ENCODE results near the gene RAPGEF3.

The RAPGEF3 gene

GRCh38 chr12:47777741-47778558 lies 19.3 kb upstream of the RAPGEF3 start:
- TF ChIP-seq CTCF (conservative IDR thresholded peaks at IDR 0.05; ENCODE audit: low read depth) = no peak
- peak overlapping the region; percentile 63 for H3K27ac ChIP-seq
- ChIA-PET POLR2A (ENCODE audit: low non-redundant PET) (no interaction called here), CTCF (interaction anchor here (0.6 to 11.5 kb wide), 6 partner anchors 19 to 1963 kb away, joined by 3 to 167 read pairs (median 3); partner anchors contain the start of gene RAPGEF3)
- DNase-seq (ENCODE audit: low spot score) = no peak

DNA sequence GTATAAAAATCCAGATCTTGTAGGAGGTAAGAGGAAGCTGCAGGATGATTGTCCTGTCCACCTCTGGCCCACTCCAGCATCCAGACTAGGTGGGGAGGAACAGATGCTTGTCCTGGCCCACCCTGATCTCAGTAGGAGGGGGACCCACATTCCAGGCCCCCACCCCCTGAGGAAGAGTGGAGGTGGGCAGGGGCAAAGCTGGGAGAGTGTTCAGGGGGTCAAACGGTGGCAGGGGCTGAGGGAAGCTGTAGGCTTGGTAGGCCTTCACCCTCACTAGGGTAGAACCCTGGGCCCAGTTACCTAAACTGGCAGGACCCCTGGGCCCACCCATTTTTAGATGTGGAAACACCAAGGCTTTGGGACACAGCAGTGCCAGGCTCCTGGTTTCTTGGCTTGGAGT lies 18.5 kb upstream of the RAPGEF3 start:
- CTCF ChIA-PET = interaction anchor here (0.6 to 11.5 kb wide), 6 partner anchors 18 to 1964 kb away, joined by 3 to 167 read pairs (median 3); partner anchors contain the start of gene RAPGEF3
- POLR2A ChIA-PET (ENCODE audit: low non-redundant PET) = no interaction called here
- DNase-seq (ENCODE audit: low spot score) = no peak
- H3K27ac ChIP-seq = peak overlapping the region; percentile 63
- no peak for TF ChIP-seq CTCF (conservative IDR thresholded peaks at IDR 0.05; ENCODE audit: low read depth)

- no peak for TF ChIP-seq CTCF (conservative IDR thresholded peaks at IDR 0.05; ENCODE audit: low read depth)
- CTCF ChIA-PET = interaction anchor here (0.6 to 11.5 kb wide), 3 partner anchors 34 to 273 kb away, joined by 3 to 167 read pairs (median 5); no protein-coding TSS in a partner anchor
- DNase-seq (ENCODE audit: low spot score) = no peak
- POLR2A ChIA-PET (ENCODE audit: low non-redundant PET) = no interaction called here
- peak overlapping the region; percentile 63 for H3K27ac ChIP-seq
Observed at GRCh38 chr12:47776471-47777143, 17.9 kb upstream of the RAPGEF3 start.

DNA sequence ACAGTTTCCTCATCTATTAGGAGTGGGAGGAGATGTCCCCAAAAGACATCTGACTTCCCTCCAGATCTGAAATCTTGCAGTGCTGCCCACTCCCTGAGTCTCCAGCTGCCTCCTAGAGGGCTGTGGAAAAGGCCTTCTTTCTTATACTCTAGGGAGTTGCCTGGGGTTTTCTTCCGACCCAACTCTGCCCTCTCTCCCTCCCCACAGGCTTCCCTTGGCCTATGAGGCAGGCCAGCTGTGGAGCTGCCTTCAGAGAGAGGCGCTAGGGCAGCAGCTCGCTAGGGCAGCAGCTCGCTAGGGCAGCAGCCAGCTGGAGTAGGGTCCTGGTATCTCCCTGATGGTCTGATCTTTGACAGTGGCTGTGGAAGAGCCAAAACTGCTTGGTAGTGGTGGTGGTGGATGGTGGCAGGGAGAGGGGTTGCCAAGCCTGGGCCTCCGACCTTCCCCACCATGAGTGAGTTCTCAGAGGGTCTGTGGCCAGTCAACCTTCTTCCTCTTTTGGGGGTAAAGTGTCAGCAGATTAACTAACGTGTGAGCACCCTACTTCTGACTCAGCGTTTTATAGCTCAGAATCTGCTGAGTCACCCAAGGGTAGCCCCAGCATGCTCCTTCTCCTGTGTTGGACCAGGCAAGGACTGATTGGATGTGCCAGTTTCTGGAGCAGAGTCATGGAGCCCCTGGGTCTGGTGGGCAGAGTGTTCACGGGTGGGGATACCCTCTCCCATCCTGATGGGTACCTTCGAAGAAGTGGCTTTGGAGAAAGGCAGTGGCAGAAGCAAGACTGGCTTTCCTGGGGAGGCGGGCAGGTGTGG lies 16.6 kb upstream of the RAPGEF3 start:
- DNase-seq (ENCODE audit: low spot score) = no peak
- ChIA-PET CTCF (interaction anchor here (0.6 to 11.5 kb wide), 6 partner anchors 9 to 1421 kb away, joined by 3 to 167 read pairs (median 4); no protein-coding TSS in a partner anchor), POLR2A (ENCODE audit: low non-redundant PET) (no interaction called here)
- no peak for TF ChIP-seq CTCF (conservative IDR thresholded peaks at IDR 0.05; ENCODE audit: low read depth)
- H3K27ac ChIP-seq = peak overlapping the region; percentile 63

GRCh38 chr12:47774663-47775062 lies 16.0 kb upstream of the RAPGEF3 start:
- DNase-seq (ENCODE audit: low spot score) = no peak
- CTCF ChIA-PET = interaction anchor here (0.7 to 11.5 kb wide), 4 partner anchors 8 to 147 kb away, joined by 3 to 167 read pairs (median 4); no protein-coding TSS in a partner anchor
- peak overlapping the region; percentile 63 for H3K27ac ChIP-seq
- POLR2A ChIA-PET (ENCODE audit: low non-redundant PET) = no interaction called here
- no peak for TF ChIP-seq CTCF (conservative IDR thresholded peaks at IDR 0.05; ENCODE audit: low read depth)

Measured in RWPE1 (cell line).